ENCODE measurements around the gene RABGAP1L. TPM values are rescaled to one million over a fixed set of nuclear protein-coding genes. Genes with fewer than 3 reads are reported as not detected.
"Not testable (repeated sequence)": the region's sequence is repeated elsewhere in the genome, so short reads cannot be mapped to it uniquely, and the experiment has no call there.

The RABGAP1L gene
- total RNA-seq, 4 donors from 2014 or later: 38.8 to 54.7 (median 50.5) TPM

DNA sequence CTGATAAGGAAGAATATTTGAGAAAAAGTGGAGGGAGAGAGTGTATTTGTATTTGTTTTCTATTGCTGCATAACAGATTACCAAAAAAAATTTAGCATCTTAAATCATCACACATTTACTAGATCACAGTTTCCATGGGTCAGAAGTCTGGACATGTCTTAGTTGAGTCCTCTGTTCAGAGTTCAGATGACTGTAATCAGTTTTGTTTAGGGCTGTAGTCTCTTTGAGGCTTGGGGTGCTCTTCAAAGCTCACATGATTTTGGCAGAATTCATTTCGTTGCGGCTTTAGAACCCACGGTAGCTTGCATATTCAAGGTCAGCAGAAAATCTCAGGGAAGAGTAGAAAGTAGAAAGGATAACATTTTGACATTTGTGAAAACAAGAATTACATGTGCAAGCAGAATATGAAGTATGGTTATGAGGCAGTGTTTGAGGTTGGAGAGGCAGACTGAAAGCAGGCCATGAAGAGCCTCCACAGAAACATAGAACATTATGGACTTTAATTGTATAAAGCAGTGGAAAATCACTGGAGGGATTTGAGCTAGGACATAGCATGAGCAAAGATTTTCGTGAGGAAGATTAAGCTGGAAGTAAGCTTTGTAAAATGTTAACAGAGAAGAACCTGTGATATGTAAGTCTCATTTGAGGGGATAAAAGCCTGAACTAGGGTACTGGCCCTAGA, 177.8 kb downstream of the RABGAP1L start:
- intact Hi-C loops (cut with DNase I; ENCODE audit: low total_unique reads): no loop called here
- no peak for DNase-seq (ENCODE audit: low spot score in 2 of 2)
- TF ChIP-seq, protein P1, sequence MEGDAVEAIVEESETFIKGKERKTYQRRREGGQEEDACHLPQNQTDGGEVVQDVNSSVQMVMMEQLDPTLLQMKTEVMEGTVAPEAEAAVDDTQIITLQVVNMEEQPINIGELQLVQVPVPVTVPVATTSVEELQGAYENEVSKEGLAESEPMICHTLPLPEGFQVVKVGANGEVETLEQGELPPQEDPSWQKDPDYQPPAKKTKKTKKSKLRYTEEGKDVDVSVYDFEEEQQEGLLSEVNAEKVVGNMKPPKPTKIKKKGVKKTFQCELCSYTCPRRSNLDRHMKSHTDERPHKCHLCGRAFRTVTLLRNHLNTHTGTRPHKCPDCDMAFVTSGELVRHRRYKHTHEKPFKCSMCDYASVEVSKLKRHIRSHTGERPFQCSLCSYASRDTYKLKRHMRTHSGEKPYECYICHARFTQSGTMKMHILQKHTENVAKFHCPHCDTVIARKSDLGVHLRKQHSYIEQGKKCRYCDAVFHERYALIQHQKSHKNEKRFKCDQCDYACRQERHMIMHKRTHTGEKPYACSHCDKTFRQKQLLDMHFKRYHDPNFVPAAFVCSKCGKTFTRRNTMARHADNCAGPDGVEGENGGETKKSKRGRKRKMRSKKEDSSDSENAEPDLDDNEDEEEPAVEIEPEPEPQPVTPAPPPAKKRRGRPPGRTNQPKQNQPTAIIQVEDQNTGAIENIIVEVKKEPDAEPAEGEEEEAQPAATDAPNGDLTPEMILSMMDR (IDR thresholded peaks at IDR 0.05): no peak
- no peak for TF ChIP-seq POLR2A (IDR thresholded peaks at IDR 0.05)
- 86 to 90% methylated on average over 4 of the region's 4 CpGs for WGBS, 2 donors
- no peak overlapping the region for H3K4me3 ChIP-seq (ENCODE audit: low read depth, poor library complexity, severe bottlenecking)

DNA sequence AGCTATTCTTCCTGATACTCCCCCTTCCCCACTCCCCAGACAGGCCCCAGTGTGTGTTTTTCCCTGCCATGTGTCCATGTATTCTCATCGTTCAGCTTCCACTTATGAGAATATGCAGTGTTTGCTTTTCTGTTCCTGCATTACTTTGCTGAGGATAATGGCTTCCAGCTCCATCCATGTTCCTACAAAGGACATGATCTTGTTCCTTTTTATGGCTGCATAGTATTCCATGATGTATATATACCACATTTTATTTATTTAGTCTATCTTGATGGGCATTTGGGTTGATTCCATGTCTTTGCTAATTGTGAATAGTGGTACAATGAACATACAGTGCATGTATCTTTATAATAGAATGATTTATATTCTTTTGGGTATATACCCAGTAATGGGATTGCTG, 181.1 kb downstream of the RABGAP1L start:
- DNase-seq (ENCODE audit: low spot score in 2 of 2); H3K4me3 ChIP-seq (ENCODE audit: low read depth, poor library complexity, severe bottlenecking); intact Hi-C loops (cut with DNase I; ENCODE audit: low total_unique reads): not testable (repeated sequence)
- 91 to 100% methylated on average over 1 of the region's 1 CpG for WGBS, 2 donors

DNA sequence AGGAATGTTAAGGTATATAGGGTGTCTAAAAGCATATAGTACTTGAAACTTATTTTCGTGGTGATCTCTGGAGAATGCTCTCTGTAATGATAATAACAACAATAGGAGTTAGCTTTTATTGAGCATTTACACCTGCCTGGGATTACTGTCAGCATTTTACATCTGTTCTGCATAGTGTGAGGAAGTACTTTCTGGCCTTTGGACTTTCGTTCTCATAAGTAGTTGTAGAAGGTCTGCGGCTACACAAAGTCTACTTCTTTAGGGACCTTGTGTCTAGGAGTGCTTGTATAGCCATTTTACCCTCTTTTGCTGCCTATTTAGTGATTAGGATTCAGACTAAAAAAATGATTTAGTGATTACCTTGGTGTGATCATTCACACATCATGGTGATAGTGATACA, 184.8 kb downstream of the RABGAP1L start:
- no peak overlapping the region for H3K4me3 ChIP-seq (ENCODE audit: low read depth, poor library complexity, severe bottlenecking)
- intact Hi-C loops (cut with DNase I; ENCODE audit: low total_unique reads): no loop called here
- TF ChIP-seq, protein P1 (IDR thresholded peaks at IDR 0.05): no peak
- no peak for TF ChIP-seq POLR2A (IDR thresholded peaks at IDR 0.05)
- DNase-seq (ENCODE audit: low spot score in 2 of 2): no peak
- 84 to 92% methylated on average over 3 of the region's 3 CpGs for WGBS, 2 donors

DNA sequence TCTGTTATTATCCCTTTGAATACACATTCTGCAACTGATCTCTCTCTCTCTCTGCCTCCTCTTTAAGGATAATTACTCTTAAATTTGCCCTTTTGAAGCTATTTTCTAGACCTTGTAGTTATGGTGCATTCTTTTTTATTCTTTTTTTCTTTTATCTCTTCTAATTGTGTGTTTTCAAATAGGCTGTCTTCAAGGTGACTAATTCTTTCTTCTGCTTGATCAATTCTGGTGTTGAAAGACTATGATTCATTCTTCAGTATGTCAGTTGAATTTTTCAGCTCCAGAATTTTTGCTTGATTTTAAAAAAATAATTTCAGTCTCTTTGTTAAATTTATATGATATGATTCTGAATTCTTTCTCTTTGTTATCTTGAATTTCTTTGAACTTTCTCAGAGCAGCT, 192.8 kb downstream of the RABGAP1L start:
- intact Hi-C loops (cut with DNase I; ENCODE audit: low total_unique reads): no loop called here
- no peak for DNase-seq (ENCODE audit: low spot score in 2 of 2)
- TF ChIP-seq, protein P1 (IDR thresholded peaks at IDR 0.05): no peak
- TF ChIP-seq POLR2A (IDR thresholded peaks at IDR 0.05): no peak
- no peak overlapping the region for H3K4me3 ChIP-seq (ENCODE audit: low read depth, poor library complexity, severe bottlenecking)

DNA sequence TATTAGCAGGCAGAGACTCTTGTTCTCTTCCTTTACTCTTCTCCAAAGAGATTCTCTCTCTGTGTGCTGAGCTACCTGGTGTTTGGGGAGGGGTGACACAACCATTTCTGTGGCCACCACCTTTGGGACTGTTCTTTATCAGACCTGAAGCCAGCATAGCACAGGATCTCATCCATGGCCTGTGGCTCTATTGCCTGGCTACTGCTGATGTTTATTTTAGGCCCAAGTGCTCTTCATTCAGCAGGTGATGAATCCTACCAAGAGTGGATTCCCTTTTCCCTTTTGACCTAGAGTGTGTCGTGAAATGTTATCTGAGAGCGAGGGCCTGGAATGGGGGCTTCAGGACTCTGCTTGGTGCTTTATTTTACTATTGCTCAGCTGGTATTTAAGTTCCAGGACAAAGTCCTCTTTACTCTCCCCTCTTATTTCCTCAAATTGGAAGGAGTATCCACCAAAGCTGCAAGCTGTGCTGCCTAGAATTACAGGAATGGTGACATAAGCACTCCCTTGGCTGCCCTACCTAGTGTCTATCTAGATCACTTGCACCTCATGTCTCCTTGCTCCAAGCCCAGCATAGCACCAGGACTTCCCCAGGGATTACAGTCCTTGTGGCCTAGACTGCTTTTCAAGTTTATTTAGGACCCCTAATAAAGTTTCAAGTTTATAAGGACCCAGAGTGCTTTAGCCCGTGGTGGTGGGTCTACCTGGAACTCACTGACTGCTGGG, 193.7 kb downstream of the RABGAP1L start:
- DNase-seq (ENCODE audit: low spot score in 2 of 2): no peak
- intact Hi-C loops (cut with DNase I; ENCODE audit: low total_unique reads): no loop called here
- H3K4me3 ChIP-seq (ENCODE audit: low read depth, poor library complexity, severe bottlenecking): no peak overlapping the region
- TF ChIP-seq, protein P1 (IDR thresholded peaks at IDR 0.05): no peak
- TF ChIP-seq POLR2A (IDR thresholded peaks at IDR 0.05): no peak
- whole genome bisulfite sequencing, 2 donors: 93% methylated on average over 3 of the region's 3 CpGs

DNA sequence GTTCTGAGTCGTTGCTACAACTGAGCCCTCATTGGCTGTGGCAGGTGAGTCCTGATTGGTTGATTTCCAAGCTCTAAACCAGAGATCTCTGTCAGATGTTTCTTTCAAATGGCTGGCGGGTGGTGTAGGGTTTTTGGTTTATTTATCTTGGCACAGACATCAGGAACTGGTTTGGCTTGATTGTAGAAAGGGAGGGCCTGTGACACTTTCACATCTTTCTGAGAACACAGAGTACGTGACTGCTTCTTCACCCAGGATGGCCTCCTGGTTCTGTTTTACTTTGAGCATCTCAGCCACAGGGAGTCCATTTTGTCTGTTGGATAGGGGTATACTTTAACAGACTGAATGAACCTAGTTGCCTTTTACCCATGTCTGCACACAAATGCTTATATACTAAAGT, 199.0 kb downstream of the RABGAP1L start:
- no peak for DNase-seq (ENCODE audit: low spot score in 2 of 2)
- no peak overlapping the region for H3K4me3 ChIP-seq (ENCODE audit: low read depth, poor library complexity, severe bottlenecking)
- WGBS, 2 donors: 54 to 64% methylated on average over 3 of the region's 3 CpGs
- TF ChIP-seq POLR2A (IDR thresholded peaks at IDR 0.05): no peak
- TF ChIP-seq, protein P1 (IDR thresholded peaks at IDR 0.05): no peak
- intact Hi-C loops (cut with DNase I; ENCODE audit: low total_unique reads): no loop called here

Data from lower leg skin (tissue), 4 donors.